ENCODE measurements around the gene MAP3K15.
A peak's percentile ranks its signal among the peaks of the same experiment; 100 is the strongest.

MAP3K15 gene, protein sequence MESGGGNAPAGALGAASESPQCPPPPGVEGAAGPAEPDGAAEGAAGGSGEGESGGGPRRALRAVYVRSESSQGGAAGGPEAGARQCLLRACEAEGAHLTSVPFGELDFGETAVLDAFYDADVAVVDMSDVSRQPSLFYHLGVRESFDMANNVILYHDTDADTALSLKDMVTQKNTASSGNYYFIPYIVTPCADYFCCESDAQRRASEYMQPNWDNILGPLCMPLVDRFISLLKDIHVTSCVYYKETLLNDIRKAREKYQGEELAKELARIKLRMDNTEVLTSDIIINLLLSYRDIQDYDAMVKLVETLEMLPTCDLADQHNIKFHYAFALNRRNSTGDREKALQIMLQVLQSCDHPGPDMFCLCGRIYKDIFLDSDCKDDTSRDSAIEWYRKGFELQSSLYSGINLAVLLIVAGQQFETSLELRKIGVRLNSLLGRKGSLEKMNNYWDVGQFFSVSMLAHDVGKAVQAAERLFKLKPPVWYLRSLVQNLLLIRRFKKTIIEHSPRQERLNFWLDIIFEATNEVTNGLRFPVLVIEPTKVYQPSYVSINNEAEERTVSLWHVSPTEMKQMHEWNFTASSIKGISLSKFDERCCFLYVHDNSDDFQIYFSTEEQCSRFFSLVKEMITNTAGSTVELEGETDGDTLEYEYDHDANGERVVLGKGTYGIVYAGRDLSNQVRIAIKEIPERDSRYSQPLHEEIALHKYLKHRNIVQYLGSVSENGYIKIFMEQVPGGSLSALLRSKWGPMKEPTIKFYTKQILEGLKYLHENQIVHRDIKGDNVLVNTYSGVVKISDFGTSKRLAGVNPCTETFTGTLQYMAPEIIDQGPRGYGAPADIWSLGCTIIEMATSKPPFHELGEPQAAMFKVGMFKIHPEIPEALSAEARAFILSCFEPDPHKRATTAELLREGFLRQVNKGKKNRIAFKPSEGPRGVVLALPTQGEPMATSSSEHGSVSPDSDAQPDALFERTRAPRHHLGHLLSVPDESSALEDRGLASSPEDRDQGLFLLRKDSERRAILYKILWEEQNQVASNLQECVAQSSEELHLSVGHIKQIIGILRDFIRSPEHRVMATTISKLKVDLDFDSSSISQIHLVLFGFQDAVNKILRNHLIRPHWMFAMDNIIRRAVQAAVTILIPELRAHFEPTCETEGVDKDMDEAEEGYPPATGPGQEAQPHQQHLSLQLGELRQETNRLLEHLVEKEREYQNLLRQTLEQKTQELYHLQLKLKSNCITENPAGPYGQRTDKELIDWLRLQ (N-terminal part only)

DNA sequence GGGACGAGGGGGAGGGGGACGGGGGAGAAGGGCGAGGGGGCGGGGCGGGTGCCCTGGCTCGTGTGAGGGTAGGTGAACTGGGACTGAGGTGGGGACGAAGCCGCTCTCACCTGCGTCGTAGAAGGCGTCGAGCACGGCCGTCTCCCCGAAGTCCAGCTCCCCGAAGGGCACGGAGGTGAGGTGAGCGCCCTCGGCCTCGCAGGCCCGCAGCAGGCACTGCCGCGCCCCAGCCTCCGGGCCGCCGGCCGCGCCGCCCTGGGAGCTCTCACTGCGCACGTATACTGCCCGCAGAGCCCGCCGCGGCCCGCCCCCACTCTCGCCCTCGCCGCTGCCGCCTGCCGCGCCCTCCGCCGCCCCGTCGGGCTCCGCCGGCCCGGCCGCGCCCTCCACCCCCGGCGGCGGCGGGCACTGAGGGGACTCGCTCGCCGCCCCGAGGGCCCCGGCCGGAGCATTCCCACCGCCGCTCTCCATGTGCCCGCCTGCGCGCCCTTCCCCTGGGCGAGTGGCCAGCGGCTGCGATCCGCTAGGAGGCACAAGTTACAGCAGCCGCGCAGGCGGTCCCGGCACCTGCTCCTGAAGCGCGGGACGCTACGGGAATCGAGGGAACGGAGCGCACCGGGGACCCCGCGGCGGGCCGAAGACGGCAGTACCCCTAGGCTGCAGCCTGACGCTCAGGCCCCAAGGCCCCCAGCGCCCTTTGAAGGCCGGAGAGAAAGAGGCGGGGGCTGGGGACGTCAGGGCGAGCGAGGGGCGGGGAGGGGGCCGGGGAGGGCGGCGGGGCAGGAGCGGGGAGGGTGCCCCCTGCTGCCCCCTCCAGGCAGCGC is at the start of gene MAP3K15:
MAP3K15 (minus strand) TSS at position 718 of the 824 bp plus-strand sequence; CDS start at position 471, 247 bp downstream.
- no peak for DNase-seq

DNA sequence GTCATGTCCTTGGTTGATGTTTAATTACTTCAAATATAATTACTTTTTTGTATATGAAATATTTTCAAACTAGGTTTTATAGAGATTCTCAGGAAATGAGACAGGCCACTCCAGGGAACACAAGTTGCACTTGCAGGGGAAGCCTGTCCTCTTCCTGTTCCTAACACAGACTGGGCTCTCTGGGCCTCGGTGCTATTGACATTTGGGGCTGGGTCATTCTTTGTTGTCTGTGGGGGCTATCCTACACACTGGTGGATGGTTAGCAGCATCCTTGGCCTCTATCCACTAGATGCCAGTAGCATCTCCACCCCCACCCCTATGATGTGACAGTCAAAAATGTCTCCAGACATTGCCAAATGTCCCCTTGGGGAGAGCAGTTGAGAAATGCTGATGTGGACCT is 49.3 kb upstream of the MAP3K15 start:
- no peak for DNase-seq

DNA sequence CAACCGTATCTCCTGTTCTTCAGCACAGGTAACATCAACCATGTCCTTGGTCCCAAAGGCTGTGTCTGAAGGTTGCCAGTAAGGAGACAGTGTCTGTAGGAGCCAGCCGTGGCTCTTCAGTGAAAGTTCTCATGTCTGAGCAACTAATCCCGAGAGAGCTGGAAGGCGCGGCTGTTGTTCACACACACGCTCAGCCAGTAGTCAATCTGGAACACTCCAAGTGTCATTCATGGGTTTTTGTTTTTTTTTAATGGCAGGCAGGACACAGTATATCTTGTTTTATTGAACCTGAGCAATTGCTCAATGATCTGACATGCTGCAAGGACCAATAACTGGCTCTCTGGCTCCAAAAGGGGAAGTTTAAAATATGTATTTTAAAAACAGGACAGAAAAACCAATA is 48.4 kb upstream of the MAP3K15 start:
- no peak for DNase-seq

DNA sequence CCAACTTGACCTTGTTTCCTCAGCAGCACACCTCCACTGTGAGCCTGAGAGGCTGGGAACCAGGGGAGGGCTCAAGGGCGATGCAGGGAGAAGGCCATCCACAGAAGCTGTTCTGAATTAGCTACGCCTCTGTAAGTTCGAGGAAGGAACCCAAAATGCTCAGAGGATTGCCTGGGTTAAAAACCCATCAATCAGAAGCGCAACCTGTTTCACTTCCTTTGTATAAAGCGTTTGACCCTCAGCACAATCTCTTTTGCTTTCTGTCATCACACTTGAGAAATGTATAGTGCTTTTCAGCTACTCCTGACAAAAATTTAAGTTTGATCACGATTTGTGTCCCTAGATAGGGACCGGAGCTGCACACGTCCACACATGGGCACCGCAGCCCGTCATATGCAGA is 48.0 kb upstream of the MAP3K15 start:
- DNase-seq: no peak

DNA sequence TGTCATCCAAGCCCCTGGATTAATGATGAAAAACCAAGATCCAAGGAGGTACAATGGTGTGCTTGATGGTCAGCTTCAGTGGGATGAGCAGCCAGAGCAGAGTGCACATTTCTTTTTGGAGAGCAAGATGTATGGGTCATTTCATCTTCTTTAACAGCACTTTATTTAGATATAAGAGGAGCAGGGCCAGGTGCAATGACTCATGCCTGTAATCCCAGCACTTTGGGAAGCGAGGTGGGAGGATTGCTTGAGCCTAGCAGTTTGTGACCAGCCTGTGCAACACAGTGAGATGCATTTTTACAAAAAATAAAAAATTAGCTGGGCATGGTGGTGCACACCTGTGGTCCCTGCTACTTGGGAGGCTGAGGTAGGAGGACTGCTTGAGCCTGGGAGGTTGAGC is 45.3 kb upstream of the MAP3K15 start:
- no peak for DNase-seq

DNA sequence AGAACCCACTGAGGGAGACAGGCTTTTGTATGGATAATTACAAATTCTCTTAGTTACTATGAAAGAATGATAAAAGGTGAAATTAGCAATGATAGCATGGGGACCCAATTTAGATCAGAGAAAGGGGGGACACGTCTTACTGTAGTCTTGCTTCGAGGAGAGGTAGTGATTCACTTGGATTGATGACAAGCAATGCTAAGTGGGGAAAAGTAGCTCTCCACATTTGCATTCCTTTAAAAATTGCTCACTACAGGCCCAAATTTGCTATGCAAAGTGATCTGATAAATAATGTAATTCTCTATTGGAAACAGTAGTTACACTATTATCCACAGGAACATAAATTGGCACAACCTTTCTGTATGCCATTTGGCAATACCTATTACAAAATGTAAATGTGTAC is 42.5 kb upstream of the MAP3K15 start:
- no peak for DNase-seq

DNA sequence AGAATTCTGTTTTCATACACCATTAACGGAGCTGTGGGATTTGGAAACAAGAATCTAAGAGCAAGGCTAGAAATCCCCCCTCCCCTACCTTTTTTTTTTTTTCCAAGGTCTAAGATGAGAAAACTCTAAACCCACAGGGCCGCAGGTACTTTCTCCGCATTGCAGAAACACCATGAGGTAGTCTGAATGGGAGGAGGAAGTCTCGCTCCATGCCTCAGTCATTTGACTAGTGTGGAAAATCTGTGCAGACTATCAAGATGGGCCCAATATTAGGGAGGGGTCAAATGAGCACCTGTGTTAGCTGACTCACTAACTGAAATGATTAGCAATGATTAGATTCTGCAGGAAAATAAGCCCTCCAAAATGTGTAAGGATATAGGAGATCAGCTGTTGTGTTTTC is 40.9 kb upstream of the MAP3K15 start:
- no peak for DNase-seq

DNA sequence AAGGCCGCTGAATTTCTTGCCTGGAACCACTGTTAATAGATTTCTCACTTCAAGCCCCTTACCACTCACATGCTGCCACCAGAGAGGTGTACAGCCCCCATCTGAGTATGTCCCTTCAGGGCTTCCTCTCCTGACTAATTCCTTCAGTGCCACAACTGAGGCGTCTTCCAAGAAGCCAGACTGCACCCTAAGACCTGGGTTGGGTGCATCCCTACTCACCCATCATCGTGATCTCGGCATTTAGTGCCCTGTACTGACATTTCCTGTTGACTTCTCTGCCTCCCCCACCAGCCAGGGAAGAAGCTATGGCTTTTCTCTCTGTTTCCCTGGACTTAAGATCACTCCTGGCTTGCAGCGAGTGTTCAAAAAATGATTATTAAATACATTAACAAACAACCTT is 40.4 kb upstream of the MAP3K15 start:
- DNase-seq: no peak

DNA sequence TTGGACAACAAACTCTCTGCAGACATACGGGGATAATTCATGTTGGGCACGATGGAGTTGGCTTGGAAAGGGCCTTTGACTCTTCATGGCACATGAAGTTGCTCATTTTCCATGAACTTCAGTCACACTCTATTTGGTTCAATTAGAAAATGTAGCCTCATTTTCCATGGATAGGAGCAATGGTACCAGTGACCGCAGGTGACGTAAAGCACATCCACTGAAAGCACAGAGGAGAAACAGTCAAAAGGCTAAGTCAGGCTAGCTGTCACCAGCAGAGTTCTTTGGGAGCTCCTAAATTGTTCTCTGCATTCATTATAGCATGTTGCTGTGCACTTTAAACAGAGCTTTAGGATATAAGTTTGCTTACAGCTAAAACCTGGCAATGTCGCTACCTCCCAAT is 39.9 kb upstream of the MAP3K15 start:
- DNase-seq: no peak

DNA sequence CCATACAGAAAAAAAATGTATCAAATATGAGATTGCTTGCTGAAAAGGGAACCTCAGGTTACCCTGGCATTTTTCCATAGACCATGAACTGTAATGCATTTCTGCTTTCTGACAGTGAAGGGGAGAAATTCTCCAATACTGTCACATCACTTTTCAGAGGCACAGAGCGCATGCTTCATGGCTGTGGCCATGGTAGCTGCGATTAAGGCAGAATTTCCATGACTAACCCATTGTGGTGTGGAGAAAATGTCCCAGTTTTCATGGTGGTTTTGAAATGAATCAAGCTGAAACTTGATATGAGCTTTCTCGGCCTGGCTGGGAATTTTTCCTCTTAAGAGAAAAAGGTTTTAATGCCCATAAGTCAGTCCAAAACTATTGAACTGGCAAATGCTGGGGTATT is 39.5 kb upstream of the MAP3K15 start:
- DNase-seq: no peak

DNA sequence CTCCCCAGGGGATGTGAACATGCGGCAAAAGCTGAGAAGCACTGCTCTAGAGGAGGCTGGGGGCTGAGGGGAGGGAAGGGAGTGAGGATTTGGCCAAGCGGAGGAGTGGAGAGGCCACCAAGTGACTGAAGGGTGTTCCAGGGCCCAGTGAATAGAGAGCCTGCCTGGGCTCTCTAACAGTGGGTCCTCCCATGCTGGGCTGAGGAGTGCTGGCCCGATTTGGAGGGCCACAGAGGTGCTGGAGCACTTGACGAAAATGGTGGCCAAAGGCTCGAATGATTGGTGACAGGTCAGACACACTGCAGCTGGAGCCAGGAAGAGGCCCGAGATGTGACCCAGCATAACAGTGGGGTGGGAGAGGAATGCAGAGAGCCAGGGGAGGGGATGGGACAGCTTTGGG is 37.5 kb upstream of the MAP3K15 start:
- no peak for DNase-seq

DNA sequence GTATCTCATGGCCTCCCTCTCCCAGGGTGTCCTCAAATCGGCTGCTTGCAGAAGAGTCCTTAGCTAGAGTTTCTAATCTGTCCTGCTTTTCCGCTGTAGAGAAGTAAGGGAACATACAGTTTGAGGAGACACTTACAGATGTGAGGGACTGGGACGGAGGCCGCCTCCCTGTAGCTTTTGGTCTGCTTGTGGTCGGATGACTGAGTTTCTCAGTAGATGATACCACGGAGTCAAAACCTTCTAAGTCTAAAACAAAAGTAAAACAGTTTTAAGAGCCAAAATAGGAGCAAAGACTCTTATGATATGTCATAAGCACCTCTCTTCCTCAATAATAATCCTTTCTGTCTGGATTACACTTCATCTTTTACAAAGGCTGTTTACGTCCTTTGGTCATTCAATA is 34.5 kb upstream of the MAP3K15 start:
- no peak for DNase-seq

DNA sequence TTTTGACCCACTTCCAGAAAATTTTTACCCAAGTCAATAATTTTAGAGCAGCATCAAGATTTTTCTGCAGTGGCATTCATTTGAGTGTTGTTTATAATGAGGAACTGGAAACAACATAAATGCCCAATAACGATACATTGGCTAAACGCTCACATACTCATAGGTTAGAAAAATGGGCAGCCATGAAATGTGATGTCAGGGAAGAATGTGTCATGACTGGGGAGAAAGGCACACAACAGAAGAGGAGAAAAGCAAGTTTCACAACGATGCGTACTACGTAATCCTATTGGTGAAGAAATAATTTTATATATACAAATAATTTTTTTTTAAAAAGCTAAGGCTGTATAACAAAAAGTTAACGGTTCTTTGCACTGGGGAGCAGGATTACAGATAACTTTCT is 33.6 kb upstream of the MAP3K15 start:
- DNase-seq: no peak

DNA sequence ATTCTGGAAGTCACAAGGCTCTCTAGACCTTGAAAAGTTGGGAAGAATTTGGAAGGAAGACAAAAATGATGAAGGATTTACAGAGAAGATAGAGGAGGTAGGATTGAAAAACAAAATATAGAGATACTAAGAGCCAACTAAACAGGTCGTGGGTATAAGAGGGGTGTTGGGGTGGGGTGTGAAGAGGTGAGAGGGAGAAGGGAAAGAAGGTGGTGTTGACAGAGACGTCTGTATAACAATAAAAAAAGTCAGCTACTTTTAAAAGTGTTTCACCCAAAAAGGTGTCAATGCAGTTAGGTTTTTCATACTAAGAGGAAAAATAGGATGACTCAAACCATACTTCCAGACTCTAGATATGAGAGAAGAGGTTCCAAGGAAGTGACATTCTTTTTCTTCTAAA is 33.0 kb upstream of the MAP3K15 start:
- no peak for DNase-seq

DNA sequence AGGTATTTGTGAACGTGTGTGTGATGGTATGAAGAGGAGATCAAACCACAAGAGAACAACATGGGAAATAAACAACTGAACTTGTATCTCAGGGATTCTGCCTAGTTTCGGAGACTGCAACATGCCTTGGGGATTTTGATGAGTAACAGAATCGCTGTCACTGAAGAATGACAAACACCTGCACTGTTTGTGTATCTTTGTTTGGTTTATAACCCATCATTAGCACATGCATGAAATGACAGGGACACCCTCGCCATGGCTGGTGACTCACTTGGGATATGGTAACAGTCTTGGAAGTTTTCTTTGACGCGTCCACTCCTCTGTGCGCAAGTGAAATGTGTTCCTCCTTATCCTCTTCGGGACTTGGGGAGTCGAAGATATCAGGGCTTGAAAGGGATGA is 30.3 kb upstream of the MAP3K15 start:
- no peak for DNase-seq

DNA sequence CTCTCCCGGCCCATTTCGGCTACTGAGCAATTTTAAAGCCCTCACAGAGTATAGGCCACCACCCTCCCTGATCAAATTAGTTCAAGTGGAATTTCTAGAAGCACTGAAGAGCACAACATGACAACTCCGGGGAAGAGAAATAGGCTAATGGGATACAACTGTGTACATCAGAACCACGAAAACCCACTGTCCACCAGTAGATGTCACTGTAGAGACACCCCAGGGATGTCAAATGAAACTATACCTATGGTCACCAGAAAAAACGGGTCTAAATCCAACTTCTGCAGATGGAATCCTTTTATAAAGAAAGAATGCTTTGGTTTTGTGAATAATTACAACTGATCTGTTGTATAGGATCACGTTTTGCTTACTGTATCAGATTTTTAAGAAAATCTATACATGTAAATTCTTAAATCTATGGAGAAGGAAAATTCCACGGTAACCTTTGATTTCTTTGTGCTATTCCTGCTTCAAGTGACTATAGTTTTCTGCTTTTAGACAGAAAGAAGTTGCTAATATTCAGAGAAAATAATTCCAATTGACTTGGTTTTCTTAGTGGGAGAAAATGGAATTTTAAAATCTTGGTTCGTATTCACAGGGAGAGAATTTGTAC is 29.5 kb upstream of the MAP3K15 start:
- peak; percentile 13 to 37 for DNase-seq

DNA sequence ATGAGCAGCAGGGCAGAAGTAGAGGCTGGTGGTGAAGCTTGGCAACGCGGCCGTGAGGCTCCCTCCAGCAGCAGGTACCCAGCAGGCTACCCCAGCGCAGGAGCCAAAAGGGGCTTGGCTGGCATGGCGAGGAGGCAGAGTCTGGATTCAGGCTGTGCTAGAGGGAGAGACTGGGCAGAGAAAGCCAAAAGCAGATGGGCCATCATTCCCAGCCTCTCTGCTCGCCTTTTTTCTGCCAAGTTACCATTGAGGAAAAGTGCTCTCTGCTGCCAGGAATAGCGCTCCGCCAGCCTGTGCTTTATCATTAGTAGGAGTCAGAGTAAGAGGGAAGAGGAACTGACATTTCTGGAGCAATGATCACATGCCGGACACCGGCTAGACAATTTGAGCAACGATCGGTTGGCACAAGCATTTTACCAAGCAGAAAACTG is 28.7 kb upstream of the MAP3K15 start:
- peak in 1 of 2 donors; percentile 28 for DNase-seq

DNA sequence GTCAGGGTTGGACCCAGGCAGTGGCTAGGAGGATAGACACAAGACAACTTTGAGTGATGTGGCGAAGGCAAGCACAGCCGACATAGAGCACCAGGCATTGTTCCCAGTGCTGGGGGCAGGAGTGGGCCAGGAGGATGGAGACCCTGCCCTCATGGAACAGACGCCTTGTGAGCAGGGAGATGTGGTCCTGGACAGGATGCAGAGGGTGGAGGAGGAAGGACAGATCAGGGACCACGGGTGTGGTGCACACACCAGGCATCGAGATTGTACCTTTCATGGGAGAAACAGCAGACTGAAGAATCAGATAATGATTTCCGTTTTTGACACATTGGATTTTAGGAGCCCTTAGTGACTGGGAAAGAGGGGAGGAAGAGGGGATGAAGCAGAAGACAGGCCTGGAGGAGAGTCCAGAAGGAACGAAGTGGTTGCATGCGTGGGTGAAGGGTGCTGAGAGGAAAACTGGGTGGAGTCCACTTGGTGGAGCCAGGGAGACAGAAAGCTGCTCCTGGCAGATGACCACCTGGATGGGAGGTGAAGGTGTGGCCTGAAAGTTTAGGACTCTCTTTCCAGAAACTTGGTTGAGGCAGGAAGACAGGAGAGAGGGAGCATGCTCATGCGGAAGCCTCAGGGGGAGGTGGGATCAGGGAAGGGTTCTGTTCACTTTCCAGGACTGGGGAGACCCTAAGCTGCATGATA is 27.9 kb upstream of the MAP3K15 start:
- DNase-seq: no peak

DNA sequence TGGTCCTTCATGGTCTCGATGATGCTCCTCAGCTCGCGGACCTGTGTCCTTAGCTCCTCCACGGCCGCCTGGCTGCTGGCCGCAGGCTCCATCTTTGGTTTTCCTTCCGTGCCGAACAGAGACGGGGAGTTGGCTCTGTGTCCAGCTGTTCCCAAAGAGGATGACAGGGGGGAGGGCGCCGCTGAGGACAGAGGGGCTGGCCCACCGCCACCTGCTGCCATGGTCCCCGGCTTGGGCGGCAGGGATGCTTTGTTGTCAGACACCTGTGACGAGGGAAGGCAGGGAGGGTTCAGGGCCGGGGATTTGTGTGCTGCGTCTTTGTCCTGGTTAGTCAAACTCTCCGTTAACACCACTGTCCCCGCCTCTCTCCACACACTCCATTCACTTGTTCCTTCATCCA is 26.6 kb upstream of the MAP3K15 start:
- DNase-seq: no peak

DNA sequence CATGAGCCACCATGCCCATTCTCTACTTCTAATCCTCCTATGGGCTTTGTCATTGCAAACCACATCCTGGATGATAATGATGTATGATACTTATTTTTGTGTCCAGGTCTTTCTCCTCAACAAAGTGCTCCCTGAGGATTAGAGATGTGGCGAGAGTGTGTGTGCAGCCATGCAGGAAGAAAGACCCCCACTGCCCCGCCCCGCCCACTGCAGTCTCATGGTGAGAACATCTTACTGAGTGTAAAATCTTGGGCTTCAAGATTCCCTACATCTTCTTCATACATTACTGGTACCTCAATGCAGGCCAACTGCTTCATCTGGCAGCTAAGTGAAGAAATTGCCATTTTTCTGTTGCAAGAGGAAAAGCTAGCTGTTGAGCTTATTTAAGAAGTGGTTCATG is 25.9 kb upstream of the MAP3K15 start:
- DNase-seq: no peak

DNA sequence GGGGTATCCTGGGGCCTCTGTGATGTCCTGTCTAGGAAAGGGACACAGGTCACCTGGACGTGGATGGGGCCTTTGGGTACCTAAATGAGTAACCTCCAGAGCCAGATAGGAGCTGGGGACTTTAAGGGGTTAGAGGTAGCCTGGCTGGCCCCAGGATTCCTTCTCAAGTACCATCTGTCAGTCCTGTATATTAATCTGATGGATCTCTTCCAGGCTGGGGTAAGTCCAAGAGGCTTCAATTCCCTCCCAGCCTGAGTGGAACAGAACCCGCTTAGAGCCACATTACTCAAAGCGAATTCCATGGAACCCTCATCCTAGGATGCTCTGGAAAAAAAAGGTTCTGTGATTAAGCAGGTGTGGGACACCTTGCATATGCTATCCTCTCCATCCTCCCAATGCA is 24.8 kb upstream of the MAP3K15 start:
- no peak for DNase-seq
